Stimulated activated CD8-positive, alpha-beta memory T cell treated with anti-CD3 and anti-CD28 coated beads, Interleukin-15, amount 100 ng/mL, for 4 hours (primary cell): ENCODE measurements around the gene C9orf152.
"Not testable (repeated sequence)": the region's sequence is repeated elsewhere in the genome, so short reads cannot be mapped to it uniquely, and the experiment has no call there.

Experiments
- DNase-seq, 2 donors: peaks; one replicate each; pipeline ENCODE4 v3.0.0-alpha.2; 2020; ENCODE audit warnings: low read depth in 2 of 2

The C9orf152 gene

GRCh38 chr9:110208031-110208430 lies at the start of gene C9orf152:
Gene C9orf152, minus strand, starts transcription at chr9:110208159. Its CDS starts 580 bp downstream, at chr9:110207579.
- no peak for DNase-seq

DNA sequence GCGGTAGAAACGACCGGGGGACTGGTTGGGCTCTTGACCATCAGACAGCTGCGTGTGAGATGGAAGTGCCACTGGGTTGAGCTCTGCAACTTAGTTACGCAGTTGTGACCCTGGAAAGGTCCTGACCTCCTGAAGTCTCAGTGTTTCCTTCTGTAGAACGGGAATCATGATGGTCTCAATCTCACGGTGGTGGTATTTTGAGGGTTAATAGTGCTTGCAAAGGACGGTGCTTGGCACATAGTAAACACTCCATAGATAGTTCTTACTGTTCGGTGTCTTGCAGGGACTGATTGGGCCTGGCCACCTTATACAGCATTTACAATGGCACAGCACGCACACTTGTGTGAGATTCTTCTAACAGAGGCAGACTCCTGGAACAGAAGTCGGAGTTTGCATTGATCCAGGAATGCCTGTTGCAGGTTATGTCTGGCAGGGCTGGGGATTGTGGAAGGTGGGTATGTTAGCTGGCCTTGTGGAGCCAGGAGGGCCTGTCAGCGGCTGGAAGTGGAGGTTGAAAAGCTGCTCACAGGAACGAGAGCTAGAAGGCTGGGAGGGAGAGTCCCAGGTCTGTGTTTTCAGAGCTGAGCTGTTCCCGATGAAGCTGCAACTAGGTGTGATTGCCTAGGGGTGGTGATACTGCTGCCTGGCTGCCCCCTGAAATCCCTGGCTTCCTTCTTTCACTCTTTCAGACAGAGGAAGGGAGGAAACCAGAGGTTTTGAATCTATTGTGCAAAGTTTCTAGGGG lies 49.3 kb upstream of the C9orf152 start:
- DNase-seq = no peak

- peak; percentile 73 to 74 for DNase-seq
Observed at GRCh38 chr9:110256380-110257096, 48.6 kb upstream of the C9orf152 start, which contains the start of gene TXN. Gene TXN, minus strand, starts transcription at chr9:110256507. Its CDS starts 72 bp downstream, at chr9:110256435.

DNA sequence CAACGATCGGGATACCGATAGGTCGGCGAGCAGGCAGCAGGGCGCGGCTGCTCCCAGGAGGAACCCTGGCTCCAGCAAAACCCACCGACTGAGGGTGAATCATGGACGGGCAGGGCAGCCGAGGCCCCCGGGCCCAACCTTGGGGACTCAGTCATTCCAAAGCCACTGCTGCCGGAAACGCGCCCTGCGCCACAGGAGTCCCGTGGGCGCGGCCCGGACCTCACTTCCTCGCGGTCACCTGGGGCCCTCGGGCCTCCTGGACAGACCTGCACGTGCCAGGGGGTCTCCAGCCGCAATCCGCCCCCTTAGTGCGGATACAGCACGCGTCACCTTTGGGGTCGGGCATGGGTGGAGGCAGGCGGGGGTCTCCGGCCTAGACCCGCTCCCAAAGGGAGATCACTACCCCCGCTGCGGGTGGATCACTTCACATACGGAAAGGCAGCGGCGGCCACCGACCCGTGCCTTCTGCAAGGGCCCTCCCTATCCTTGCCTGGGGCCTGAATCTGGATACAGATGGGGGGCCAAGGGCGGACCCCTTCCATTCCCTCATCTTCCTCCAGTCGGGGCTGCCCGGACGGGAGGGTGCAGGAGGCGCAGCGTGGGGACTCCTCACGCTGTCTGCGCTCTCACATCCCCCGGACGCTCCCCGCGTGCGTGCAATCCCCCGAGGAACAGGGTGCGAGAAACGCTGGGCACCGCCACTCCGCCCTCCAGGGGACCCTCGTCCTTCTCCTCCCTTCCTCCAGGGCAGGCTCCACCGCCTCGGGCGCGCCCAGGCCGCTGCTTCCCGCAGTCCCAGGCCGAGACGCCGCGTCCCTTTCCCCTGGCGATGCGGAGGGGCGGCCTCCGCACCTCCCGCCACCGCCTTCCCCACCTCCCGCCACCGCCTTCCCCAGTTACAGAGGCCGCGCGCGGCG lies 47.8 kb upstream of the C9orf152 start:
- DNase-seq = peak in 1 of 2 donors; percentile 17

DNA sequence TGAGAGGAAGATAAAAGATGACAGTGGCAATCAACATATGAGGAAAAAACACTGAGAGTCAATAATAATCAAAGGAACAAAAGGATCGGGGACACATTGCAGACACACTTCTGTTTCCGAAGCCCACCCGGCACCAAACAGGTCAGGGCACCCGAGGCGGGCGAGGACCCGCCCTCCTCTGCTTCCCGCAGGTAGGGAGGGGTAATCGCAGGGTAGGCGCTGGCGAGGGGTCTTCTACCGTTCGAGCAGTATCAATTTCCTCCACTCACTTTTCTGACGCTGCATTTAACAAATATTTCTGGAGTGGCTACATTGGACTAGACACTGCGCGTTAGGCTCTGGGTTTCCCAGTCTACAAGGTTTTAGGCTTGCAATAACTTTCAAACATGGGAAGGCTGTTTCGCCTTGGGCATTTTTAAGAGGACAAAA lies 47.1 kb upstream of the C9orf152 start:
- DNase-seq = no peak

DNA sequence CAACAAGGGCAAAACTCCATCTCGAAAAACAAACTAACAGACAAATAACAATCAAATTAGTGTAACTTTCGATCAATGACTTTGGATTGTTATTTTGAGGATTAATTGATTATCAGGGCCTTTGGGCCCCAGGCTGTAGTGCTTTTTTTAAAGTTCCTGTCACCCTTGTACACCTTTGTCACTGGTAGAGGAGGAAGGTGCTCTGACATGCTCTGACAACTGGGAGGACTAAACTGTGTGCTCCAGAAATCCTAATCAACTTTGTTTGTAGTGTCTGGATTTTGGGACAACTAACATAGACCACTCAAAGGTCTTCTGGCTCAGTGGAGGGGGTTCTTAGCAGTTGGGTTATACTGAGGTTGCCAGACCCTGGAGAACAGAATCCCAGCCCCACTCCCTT lies 46.5 kb upstream of the C9orf152 start:
- no peak for DNase-seq

DNA sequence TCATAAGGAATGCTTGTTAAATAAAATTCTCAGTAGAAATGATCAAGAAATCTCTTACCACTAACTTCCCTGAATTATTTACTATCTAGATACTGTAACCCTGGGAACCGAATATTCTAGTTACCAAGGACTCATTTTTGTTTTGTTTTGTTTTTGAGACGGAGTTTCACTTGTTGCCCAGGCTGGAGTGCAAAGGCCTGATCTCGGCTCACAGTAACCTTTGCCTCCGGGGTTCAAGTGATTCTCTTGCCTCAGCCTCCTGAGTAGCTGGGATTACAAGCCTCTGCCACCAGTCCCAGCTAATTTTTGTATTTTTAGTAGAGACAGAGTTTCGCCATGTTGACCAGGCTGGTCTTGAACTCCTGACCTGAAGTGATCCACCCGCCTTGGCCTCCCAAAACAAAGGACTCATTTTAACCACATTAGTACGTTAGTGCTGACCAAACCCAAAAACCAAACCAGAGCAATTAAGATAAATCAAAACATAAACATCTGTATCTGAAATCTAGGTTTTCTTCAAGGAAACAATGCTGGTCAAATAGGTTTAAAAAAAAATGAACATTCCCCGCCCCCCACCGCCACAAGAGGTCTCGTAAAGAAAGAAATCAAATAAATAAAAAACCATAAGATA lies 44.7 kb upstream of the C9orf152 start:
- DNase-seq = no peak

GRCh38 chr9:110251770-110252169 lies 43.8 kb upstream of the C9orf152 start:
- not testable (repeated sequence) for DNase-seq

- DNase-seq = no peak
Observed at GRCh38 chr9:110251212-110251611, 43.3 kb upstream of the C9orf152 start.

DNA sequence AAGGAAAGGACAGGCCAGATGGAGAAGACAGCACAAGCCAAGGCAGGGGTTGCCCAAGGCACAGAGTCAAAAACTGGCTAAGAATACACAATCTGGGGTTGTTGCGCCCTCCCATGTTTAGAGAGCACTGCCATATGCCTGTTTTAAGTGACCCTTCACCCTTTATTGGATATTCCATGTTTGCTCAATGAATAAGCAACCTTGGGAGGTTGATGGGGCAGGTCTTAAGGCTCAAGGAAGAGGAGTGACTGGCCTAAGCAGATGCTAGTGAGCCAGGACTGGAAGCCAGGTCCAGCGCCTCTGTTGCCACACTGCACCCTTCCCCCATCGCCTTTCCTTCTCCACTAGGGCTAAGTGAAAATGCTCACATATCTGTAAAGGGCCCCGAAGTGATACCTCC lies 41.6 kb upstream of the C9orf152 start:
- DNase-seq = no peak

GRCh38 chr9:110248361-110248760 lies 40.4 kb upstream of the C9orf152 start:
- no peak for DNase-seq

DNA sequence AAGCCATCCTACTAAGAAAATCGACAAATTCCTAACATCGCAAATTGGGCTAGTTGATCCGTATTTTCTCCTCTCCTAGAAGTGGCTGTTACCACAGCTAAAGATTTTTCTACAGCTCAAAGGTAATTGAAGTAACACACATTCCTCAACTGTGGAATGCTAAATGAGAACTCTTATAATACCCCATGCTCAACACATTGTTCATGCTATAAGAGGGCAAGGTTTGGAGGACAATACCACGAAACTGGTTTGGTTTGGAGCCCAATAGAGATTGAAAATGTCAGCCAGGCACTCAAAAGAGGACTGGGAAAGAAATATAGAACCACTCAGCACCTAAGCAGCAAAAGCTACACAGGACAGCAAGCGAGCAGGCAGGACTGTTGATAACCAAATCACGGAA lies 38.3 kb upstream of the C9orf152 start:
- DNase-seq = no peak

DNA sequence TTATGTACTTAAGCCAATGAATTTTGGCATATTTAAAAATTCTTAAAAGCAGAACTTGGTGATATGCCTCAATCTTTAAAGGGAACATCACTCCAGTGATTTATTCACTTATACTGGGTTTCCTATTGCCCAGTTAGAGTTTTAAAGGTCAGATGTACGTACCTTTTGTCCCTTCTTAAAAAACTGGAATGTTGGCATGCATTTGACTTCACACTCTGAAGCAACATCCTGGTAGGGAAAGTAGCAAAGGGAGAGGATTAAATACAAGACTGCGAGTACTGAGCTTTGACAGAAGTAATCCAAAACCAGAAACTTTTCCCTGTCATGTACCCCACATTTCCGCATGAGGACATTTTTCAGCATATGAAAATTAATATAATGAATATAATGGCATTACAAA lies 36.7 kb upstream of the C9orf152 start:
- no peak for DNase-seq

GRCh38 chr9:110241858-110242321 lies 33.9 kb upstream of the C9orf152 start:
- no peak for DNase-seq

GRCh38 chr9:110241260-110241857 lies 33.4 kb upstream of the C9orf152 start:
- no peak for DNase-seq

GRCh38 chr9:110240198-110240597 lies 32.2 kb upstream of the C9orf152 start:
- no peak for DNase-seq

- DNase-seq = no peak
Observed at GRCh38 chr9:110228321-110228720, 20.4 kb upstream of the C9orf152 start.

DNA sequence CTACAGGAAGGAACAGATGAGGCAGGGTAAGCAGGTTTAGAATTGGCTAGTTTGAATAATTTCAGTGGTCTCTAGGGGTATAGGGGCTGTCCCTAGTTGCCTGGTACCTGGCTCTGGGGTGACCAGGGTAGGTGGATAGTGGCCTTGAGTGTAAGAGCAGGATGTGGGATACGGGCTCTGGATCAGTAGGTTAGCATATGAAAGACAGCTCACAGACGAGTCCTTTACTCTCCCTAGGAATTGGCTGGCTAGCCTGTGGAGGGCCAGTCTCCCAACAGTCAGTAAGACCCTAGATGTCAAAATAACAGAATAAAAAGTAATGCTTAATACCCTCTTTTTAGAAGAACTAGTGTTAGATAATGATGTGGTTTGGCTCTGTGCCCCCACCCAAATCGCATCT lies 16.6 kb upstream of the C9orf152 start:
- no peak for DNase-seq

DNA sequence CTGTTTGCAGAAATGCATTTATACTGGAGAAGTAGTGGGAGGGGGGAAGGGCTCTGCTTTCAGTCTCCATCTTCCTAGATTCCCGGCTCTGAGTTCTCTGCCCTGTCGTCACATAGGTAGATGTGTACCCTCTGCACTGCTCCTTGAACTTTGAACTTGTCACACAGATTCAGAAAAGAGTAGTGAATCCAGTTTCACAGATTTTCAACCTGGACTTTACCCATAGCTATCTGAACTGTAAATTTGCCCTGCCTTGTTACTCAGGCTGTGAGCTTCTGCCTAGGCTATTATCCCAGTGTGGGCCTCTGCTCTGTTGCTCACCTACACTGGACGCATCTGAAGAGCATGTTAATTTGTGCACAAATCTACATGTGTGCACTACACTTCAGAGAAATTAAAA lies 12.8 kb upstream of the C9orf152 start:
- DNase-seq = no peak

- no peak for DNase-seq
Observed at GRCh38 chr9:110217656-110218099, 9.7 kb upstream of the C9orf152 start.
